HG02623 (cell line): Measurements from ENCODE around the gene GIMAP8.
"Not testable (repeated sequence)": the region's sequence is repeated elsewhere in the genome, so short reads cannot be mapped to it uniquely, and the experiment has no call there.

Source experiments
- ATAC-seq: cut with Tn5 transposase; IDR thresholded peaks from one replicate; pipeline ENCODE4 v1.9.1; 2021; ENCODE audit warnings: moderate library complexity; ENCODE audit not compliant: unreplicated experiment

GIMAP8 gene

DNA sequence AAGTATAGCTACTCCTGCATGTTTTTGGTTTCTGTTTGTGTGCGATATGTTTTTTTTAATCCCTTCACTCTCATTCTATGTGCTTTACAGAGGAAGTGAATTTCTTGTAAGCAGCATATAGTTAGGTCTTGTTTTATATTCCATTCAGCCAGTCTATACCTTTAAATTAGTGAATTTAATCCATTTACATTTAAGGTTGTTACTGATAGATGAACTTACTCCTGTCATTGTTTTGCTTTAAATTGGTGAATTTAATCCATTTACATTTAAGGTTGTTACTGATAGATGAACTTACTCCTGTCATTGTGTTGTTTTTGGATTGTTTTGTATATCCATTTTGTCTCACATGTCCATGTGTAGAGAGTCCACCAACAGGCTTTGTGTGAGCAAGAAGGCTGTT, 11.1 kb downstream of the GIMAP8 start:
- no peak for ATAC-seq

- ATAC-seq: no peak
Measured at GRCh38 chr7:150462413-150462812, 12.0 kb downstream of the GIMAP8 start.

DNA sequence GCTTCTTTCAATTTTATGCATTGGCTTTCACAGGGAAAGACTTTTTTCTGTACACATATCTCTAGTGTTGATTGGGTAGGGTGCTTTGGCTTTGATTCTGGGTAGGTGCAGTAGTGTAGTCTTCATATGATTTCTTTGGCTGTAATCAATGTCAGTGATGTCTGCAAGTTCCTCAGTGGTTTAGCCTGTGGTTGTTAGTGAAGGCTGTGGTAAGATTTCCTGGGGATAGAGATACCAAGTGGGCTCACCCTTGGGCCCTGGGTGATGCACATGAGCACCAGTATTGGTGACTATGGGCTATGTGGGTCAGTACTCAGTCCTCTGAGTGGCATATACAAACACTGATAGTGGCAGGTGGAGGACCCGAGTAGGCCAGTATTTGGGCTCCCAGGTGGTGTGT, 13.0 kb downstream of the GIMAP8 start:
- no peak for ATAC-seq

DNA sequence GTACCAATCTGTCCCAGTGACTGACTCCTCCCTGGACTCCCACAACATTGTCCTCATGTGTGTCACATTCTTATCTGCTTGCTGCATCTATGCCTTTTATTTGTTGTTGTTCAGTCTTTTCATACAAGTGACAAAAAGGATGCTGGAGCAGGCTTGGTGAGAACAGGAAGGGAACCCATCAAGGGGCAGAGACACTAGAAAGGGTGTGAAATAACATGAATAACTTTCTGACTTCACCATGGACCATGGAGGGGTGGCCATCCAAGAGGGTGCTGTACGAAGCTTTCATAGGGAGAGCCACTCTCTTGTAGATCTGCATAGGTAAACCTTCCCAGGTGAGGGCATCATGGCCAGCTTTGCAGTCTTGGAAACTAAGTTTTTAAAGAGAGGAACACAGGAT, 14.5 kb downstream of the GIMAP8 start:
- ATAC-seq: no peak

DNA sequence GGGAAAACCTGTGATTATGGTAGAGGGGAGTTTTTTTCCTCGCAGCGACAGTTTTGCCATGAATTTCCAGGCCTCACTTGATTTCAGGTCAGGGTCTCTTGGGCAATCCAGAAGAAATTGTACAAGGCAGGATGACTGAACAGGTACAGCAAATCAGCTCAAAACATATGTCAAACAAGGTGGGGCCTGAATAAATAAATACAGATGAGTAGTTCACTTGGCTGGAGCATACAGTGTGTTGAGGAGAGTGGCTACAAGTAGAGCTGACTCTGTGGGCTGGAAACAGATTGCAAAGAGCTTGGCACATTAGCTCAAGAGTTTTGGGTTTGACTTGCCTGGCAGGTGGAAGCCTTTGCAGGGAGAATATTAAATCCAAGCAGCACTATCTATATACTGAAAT, 15.0 kb downstream of the GIMAP8 start:
- no peak for ATAC-seq

GRCh38 chr7:150466477-150466876, 16.0 kb downstream of the GIMAP8 start:
- ATAC-seq: no peak

DNA sequence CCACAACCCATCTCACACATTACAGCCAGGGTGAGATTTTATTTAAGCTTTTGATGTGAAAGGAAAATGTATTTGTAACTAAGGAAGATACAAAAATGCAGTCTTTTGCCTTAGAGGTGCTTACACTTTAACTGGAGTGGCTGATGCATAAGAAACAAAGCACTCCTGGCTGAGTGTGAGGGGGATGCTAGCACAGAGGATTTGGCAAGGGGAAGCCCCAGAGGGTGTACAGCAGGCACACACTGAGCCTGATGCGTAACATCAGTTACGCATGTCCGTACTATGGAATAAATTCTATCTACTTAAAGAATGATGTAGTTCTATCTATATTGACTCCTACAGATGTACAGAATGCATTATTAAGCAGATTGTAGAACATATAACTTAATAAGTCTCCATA, 17.8 kb downstream of the GIMAP8 start:
- ATAC-seq: no peak

GRCh38 chr7:150471886-150472285, 21.5 kb downstream of the GIMAP8 start:
- ATAC-seq: no peak

- ATAC-seq: no peak
Measured at GRCh38 chr7:150473902-150474301, 23.5 kb downstream of the GIMAP8 start.

GRCh38 chr7:150476285-150476684, 25.9 kb downstream of the GIMAP8 start:
- no peak for ATAC-seq

- ATAC-seq: no peak
Measured at GRCh38 chr7:150476819-150477631, 26.6 kb downstream of the GIMAP8 start.

GRCh38 chr7:150479023-150479716, 28.7 kb downstream of the GIMAP8 start:
- no peak for ATAC-seq

DNA sequence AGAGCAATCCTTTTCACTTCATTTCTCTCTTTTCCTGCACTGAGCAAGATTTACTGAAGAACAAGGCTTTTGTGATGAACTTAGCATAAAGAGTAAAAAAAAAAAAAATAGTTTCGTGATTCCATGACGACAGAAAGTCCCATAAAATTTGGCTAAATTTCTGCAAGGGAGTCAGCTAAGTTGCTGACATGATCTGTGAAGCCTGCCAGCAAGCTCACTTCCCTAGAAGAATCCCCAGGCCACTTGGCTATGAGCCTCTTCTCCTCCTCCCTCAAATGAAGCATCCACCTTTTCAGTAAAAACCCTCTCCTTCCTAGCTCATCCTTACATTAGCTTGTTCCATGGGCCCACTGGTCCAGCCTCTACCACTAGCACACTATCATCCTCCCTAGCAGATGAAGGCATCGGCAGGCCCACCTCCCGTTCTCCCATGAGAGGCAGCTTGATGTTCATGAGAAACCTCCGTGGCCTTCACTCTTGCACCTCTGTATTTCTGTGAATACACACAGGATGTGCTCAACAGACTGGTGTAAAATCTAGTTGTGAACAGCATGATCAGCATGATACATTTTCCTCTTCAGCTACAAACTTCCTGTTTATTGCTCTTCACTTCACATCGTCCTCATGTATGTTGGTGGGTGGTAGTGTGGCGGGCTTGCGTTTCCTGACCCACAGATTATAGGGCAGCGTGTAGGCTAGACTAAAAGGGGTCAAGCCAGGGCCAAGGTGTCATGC, 30.9 kb downstream of the GIMAP8 start:
- no peak for ATAC-seq

DNA sequence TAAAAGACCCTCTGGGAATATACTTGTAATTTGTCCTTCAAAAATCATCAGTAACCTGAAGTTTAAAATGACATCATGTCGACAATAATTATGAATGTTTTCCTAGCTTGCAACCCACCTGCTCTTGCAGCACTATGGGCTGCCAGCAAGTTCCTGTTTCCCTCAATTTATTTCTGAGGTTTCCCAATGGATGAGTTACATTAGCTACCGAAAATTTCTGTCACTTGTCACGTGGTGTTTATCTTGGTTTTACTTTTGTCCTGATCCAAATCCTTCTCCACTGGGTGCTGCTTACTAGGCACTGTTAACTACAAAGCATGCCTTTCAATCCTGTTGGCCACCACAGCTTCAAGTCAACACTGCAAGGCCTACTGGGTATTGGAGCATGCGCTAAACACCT, 31.5 kb downstream of the GIMAP8 start:
- ATAC-seq: no peak

DNA sequence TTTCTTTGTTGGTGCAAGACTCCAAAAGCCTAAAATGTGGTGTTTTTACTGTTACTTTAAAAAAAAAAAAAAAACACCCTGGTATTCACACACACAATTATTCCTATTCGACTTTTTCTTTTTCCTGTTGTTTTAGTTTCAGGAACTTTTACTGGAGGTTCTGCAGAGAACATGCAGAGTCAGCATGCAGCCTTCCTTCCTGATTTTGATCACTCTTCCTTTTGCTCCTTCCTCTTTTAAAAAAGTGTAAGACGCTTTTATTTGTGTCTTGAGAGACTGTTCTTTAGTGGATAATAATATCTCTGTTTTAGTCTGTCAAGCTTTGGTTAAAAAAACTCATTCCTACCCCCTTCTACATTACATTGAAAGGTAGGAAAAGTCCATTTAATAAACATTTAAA, 33.1 kb downstream of the GIMAP8 start:
- ATAC-seq: not testable (repeated sequence)

DNA sequence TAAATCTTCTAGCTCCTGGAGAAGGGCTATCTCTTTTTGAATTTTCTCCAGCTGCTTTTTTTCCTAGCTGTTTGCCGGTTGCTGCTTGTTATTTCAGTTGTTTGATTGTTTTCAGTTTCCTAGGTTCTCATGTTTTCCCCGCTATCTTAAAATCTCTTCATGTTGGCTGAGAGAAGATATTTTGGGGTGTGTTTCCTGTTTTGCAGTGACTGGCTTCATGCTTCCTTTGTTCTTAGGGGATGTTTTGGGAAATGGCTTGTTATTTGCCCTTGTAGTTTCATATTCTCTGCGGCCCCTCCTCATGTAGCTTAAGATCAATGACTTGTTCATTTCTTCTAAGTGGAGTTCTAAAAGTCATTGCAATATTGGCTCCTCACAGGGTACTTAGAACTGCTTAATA, 33.6 kb downstream of the GIMAP8 start:
- not testable (repeated sequence) for ATAC-seq

- no peak for ATAC-seq
Measured at GRCh38 chr7:150487625-150488024, 37.2 kb downstream of the GIMAP8 start.

DNA sequence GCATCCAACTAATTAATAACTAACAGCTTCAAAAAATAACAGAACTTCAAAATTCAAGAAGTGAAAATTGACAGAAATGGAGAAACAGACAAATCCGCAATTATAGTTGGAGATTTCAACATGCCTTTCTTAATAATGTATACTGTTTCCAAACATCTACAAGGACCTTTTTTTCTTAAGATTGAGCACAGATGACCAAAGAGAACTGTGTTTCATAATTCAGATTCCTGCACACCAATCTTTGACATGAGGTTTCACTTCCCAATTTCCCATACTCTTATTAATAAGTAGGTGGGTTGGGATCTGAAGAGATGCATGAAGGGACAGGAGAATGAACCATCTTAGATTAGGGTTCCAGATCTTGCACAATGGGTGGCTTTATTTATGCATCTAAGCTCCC, 39.4 kb downstream of the GIMAP8 start:
- no peak for ATAC-seq

GRCh38 chr7:150493442-150493841, 43.0 kb downstream of the GIMAP8 start:
- ATAC-seq: not testable (repeated sequence)

DNA sequence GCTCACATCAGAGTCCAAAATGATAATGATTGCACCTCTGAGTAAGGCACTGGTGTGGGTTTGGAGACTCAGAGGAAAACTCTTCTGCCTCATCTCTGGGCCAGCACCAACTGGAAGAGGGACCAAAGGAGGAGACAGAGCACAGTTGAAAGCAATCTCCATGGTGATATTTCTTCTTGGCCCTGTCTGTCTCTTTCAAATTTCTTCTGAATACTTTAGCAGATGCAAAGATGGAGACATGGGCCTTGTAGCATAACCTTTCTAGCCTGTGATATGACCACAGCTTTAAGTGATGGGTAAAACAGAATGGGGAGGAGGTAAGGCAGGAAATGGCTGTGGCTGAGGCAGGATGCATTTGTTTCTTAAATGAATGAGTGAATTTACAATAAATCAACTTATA, 52.1 kb downstream of the GIMAP8 start:
- no peak for ATAC-seq

DNA sequence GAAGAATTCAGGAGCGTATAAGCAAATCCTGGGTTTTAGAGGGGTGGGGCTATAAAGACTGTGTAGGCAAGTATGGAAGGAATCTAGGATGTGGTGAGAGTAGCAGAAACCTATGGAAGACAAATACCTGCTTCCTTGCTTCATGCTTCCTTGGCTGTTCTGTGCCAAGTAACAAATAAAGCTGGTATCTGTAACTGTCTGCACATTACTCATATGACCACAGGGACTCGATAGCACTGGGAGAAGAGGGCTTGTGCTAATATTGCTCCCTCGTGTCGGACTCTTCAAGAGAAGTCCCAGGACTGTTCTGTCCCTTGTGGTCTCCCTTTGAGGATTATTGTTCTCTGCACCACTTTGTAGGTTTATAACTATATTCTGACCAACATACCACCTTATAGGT, 52.7 kb downstream of the GIMAP8 start:
- ATAC-seq: no peak

DNA sequence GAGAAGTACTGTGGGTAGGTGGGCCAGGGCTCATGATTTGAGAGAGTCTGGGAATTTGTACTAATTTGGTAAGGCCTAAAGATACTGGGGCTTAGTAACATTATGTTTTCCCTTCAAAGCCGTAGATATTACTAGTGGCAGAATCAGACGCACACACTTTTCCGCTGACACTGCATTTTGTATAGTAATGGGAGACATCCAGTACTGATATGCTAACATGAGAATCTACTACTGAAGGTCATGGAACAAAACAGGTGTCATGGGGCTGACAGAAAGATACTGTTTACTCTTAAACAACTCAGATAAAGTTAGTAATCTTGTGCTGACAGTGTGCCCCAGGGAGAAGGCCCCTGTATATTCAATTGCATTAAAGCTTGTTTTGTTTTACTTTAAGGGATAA, 53.2 kb downstream of the GIMAP8 start:
- ATAC-seq: no peak
